Mesothelial cell of epicardium (in vitro differentiated cells): ENCODE measurements around the gene RADX. TPM values are rescaled to one million over a fixed set of nuclear protein-coding genes. Genes with fewer than 3 reads are reported as not detected.
A peak's percentile ranks its signal among the peaks of the same experiment; 100 is the strongest.

Experiments
- DNase-seq, 2 experiments: peaks; one replicate each; pipeline ENCODE4 v3.0.0; 2021; ENCODE audit warnings: low spot score in 2 of 2; ENCODE audit not compliant: unreplicated experiment in 2 of 2
- H3K27ac Mint-ChIP-seq: 2 replicates; pipeline ENCODE4 v1.8.0; 2021; ENCODE audit warnings: mixed read lengths
- H3K27me3 Mint-ChIP-seq: 2 replicates; pipeline ENCODE4 v1.8.0; 2021; ENCODE audit warnings: low read depth, mixed read lengths
- H3K36me3 Mint-ChIP-seq: 2 replicates; pipeline ENCODE4 v1.8.0; 2021; ENCODE audit warnings: mixed read lengths
- H3K4me1 Mint-ChIP-seq: 2 replicates; pipeline ENCODE4 v1.8.0; 2021; ENCODE audit warnings: mixed read lengths
- H3K4me3 Mint-ChIP-seq: 2 replicates; pipeline ENCODE4 v1.8.0; 2021; ENCODE audit warnings: mild to moderate bottlenecking, moderate library complexity, mixed read lengths
- H3K9me3 Mint-ChIP-seq: 2 replicates; pipeline ENCODE4 v1.8.0; 2021; ENCODE audit warnings: mixed read lengths
- CTCF ChIP-seq: fragments of 200-600 bp; sonication (generic); IDR thresholded peaks from one replicate; pipeline ENCODE4 v1.5.0; 2021; ENCODE audit warnings: antibody characterized with exemption; ENCODE audit not compliant: unreplicated experiment
- total RNA-seq: library from RNA; stranded (reverse); gene quantifications from 3 replicates; pipeline ENCODE4 v1.2.1, GENCODE V29; 2021

The RADX gene
- total RNA-seq, 1 donor from 2014 or later, result 1.8 TPM

GRCh38 chrX:106692425-106693065 lies 80.8 kb downstream of the RADX start:
- H3K9me3 Mint-ChIP-seq, result peaks cover 30% of the 10 kb centered on the region
- no peaks in the 10 kb centered on the region for H3K36me3 Mint-ChIP-seq
- no peaks in the 10 kb centered on the region for H3K27me3 Mint-ChIP-seq
- no peak for TF ChIP-seq CTCF
- H3K27ac Mint-ChIP-seq, result peak overlapping the region; percentile 47
- no peak overlapping the region for H3K4me3 Mint-ChIP-seq
- peaks cover 10% of the 10 kb centered on the region for H3K4me1 Mint-ChIP-seq
- DNase-seq, result no peak

GRCh38 chrX:106696502-106696901 lies 84.7 kb downstream of the RADX start:
- DNase-seq, result no peak
- Mint-ChIP-seq H3K4me3 (no peak overlapping the region), H3K27ac (no peak overlapping the region), H3K36me3 (no peaks in the 10 kb centered on the region), H3K4me1 (peaks cover 10% of the 10 kb centered on the region), H3K27me3 (no peaks in the 10 kb centered on the region), H3K9me3 (peaks cover 25% of the 10 kb centered on the region)
- no peak for TF ChIP-seq CTCF

GRCh38 chrX:106698693-106699092 lies 86.9 kb downstream of the RADX start:
- H3K36me3 Mint-ChIP-seq, result no peaks in the 10 kb centered on the region
- H3K4me3 Mint-ChIP-seq, result no peak overlapping the region
- TF ChIP-seq CTCF, result no peak
- no peak for DNase-seq
- H3K27ac Mint-ChIP-seq, result no peak overlapping the region
- H3K4me1 Mint-ChIP-seq, result peaks cover 1% of the 10 kb centered on the region
- H3K9me3 Mint-ChIP-seq, result peaks cover 27% of the 10 kb centered on the region
- no peaks in the 10 kb centered on the region for H3K27me3 Mint-ChIP-seq

GRCh38 chrX:106702636-106703035 lies 90.9 kb downstream of the RADX start:
- TF ChIP-seq CTCF, result no peak
- no peaks in the 10 kb centered on the region for H3K36me3 Mint-ChIP-seq
- H3K27me3 Mint-ChIP-seq, result no peaks in the 10 kb centered on the region
- H3K27ac Mint-ChIP-seq, result no peak overlapping the region
- no peak for DNase-seq
- H3K4me3 Mint-ChIP-seq, result no peak overlapping the region
- H3K4me1 Mint-ChIP-seq, result no peaks in the 10 kb centered on the region
- peaks cover 37% of the 10 kb centered on the region for H3K9me3 Mint-ChIP-seq

GRCh38 chrX:106706466-106706865 lies 94.7 kb downstream of the RADX start:
- Mint-ChIP-seq H3K36me3 (no peaks in the 10 kb centered on the region), H3K27me3 (no peaks in the 10 kb centered on the region), H3K4me3 (no peak overlapping the region), H3K4me1 (no peaks in the 10 kb centered on the region), H3K27ac (no peak overlapping the region), H3K9me3 (peaks cover 22% of the 10 kb centered on the region)
- TF ChIP-seq CTCF, result no peak
- DNase-seq, result no peak
